Panc1 (cell line): ENCODE measurements around the gene SLC6A2.

ENCODE experiments used
- CTCF ChIP-seq: fragments of 450-650 bp; IDR thresholded peaks from 2 replicates; pipeline ENCODE4 v1.5.1; 2017; ENCODE audit warnings: mild to moderate bottlenecking
- SIN3A ChIP-seq: IDR thresholded peaks from 2 replicates; pipeline ENCODE4 v1.6.1; 2012; ENCODE audit warnings: low read depth, mild to moderate bottlenecking, low read length, moderate library complexity, borderline replicate concordance; ENCODE audit not compliant: insufficient read depth
- TCF7L2 ChIP-seq: IDR thresholded peaks from 2 replicates; pipeline ENCODE4 v1.6.1; 2011; ENCODE audit warnings: mild to moderate bottlenecking, low read depth, low read length, inconsistent platforms

GRCh38 chr16:55737966-55738365 lies 82.2 kb downstream of the SLC6A2 start:
- TF ChIP-seq CTCF (no peak), TCF7L2 (no peak), SIN3A (no peak)
